Measurements from ENCODE around the gene CDH4. TPM values are rescaled to one million over a fixed set of nuclear protein-coding genes. Genes with fewer than 3 reads are reported as not detected.
A peak's percentile ranks its signal among the peaks of the same experiment; 100 is the strongest.

The CDH4 gene
- total RNA-seq, 1 donor from 2014 or later = 0.99 TPM

DNA sequence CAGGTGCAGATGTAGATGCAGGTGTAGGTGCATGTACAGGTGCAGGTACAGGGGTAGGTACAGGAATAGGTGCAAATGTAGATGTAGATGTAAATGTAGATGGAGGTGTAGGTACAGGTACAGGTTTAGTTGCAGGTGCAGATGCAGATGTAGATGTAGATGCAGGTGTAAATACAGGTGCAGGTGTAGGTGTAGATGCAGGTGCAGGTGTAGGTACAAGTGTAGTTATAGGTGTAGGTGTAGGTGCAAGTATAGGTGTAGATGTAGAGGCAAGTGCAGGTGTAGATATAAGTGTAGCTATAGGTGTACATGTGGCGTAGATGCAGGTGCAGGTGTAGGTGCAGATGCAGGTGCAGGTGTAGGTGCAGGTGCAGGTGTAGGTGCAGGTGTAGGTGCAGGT lies 34.2 kb upstream of the CDH4 start:
- Mint-ChIP-seq H3K27ac (ENCODE audit: unreplicated experiment) (no peak overlapping the region), H3K36me3 (ENCODE audit: low read depth) (no peaks in the 10 kb centered on the region), H3K9me3 (ENCODE audit: low read depth) (no peaks in the 10 kb centered on the region), H3K4me1 (ENCODE audit: low read depth) (peaks cover 18% of the 10 kb centered on the region), H3K4me3 (ENCODE audit: unreplicated experiment) (no peak overlapping the region), H3K27me3 (ENCODE audit: low read depth) (peaks cover 3% of the 10 kb centered on the region)
- no peak for DNase-seq (ENCODE audit: low spot score)
- TF ChIP-seq, protein P1, sequence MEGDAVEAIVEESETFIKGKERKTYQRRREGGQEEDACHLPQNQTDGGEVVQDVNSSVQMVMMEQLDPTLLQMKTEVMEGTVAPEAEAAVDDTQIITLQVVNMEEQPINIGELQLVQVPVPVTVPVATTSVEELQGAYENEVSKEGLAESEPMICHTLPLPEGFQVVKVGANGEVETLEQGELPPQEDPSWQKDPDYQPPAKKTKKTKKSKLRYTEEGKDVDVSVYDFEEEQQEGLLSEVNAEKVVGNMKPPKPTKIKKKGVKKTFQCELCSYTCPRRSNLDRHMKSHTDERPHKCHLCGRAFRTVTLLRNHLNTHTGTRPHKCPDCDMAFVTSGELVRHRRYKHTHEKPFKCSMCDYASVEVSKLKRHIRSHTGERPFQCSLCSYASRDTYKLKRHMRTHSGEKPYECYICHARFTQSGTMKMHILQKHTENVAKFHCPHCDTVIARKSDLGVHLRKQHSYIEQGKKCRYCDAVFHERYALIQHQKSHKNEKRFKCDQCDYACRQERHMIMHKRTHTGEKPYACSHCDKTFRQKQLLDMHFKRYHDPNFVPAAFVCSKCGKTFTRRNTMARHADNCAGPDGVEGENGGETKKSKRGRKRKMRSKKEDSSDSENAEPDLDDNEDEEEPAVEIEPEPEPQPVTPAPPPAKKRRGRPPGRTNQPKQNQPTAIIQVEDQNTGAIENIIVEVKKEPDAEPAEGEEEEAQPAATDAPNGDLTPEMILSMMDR (IDR thresholded peaks at IDR 0.05) = no peak

DNA sequence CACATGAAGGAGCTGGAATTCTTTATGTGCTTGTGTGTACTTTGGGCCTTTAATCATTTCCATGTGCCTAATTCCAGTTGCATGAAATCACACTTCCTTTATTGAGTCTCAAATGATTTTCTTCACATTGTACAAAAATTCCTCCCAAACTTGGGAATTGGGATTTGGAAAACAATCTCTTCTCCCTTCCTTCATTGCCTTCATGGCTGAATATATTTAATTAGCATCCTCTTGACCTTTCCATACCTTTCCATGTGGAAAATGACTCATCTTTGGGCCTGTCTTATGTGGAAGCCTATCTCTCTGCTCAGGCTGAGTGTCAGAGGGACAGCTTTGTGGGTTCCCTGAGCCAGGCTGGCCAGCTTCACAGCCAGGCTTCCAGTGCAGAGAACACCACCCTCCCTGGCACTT lies 33.0 kb upstream of the CDH4 start:
- peak overlapping the region; percentile 52 for H3K27ac Mint-ChIP-seq (ENCODE audit: unreplicated experiment)
- H3K4me1 Mint-ChIP-seq (ENCODE audit: low read depth) = peaks cover 18% of the 10 kb centered on the region
- no peaks in the 10 kb centered on the region for H3K9me3 Mint-ChIP-seq (ENCODE audit: low read depth)
- no peak overlapping the region for H3K4me3 Mint-ChIP-seq (ENCODE audit: unreplicated experiment)
- peaks cover 4% of the 10 kb centered on the region for H3K27me3 Mint-ChIP-seq (ENCODE audit: low read depth)
- DNase-seq (ENCODE audit: low spot score) = no peak
- H3K36me3 Mint-ChIP-seq (ENCODE audit: low read depth) = no peaks in the 10 kb centered on the region
- TF ChIP-seq, protein P1 (IDR thresholded peaks at IDR 0.05) = no peak

DNA sequence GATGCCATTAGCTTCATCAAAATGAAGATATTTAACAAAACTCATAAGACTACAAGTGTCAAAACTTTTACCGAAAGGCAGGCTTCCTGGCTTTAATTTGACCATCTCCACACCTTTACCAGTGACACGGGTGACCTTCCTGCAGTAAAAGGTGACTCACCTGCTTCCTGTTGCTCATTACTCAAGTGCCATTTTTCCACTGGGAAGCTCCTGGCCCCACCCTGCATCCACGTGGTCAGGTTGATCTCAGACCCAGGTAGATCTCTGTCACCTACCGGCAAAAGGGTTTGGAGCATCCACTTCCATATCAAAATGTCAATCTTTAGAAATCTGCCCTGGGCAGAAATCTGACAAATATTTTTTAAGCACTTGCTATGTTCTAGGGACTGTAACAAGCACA lies 31.9 kb upstream of the CDH4 start:
- no peak for DNase-seq (ENCODE audit: low spot score)
- peaks cover 18% of the 10 kb centered on the region for H3K4me1 Mint-ChIP-seq (ENCODE audit: low read depth)
- no peak overlapping the region for H3K4me3 Mint-ChIP-seq (ENCODE audit: unreplicated experiment)
- H3K27me3 Mint-ChIP-seq (ENCODE audit: low read depth) = peaks cover 5% of the 10 kb centered on the region
- TF ChIP-seq, protein P1 (IDR thresholded peaks at IDR 0.05) = no peak
- no peak overlapping the region for H3K27ac Mint-ChIP-seq (ENCODE audit: unreplicated experiment)
- H3K9me3 Mint-ChIP-seq (ENCODE audit: low read depth) = no peaks in the 10 kb centered on the region
- no peaks in the 10 kb centered on the region for H3K36me3 Mint-ChIP-seq (ENCODE audit: low read depth)

DNA sequence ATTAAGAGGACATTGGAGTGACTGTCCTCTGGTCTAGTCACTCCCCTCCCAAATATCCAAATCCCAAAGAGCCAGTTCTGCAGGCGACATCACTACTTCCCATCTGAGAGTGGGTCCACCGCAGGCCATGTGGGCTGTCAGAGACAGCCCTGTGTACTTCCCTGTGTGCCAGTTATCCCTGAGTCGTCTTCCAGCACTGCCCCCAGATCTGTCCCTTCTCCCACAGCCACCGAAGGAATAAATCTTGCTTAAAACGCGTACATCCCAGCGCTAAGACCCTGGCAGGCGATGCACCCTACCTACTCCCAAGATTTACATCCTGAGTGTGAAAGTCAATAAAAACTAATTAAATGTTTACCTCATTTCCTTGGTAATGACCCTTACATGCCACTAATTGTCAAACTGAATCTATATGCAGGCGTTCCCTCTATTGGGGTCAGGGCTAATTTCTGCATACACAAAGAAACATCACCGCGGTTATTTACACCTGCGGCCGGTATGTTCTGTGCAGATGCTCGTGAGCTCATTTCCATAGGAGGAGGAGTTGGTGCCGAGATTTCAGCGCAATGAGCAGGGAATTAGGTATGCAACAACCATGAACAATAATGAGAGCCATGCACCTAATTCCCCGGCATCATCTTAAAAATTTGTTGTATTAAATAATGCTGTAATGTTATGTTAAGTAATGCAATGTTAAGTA lies 31.3 kb upstream of the CDH4 start:
- Mint-ChIP-seq H3K27ac (ENCODE audit: unreplicated experiment) (no peak overlapping the region), H3K9me3 (ENCODE audit: low read depth) (no peaks in the 10 kb centered on the region), H3K4me1 (ENCODE audit: low read depth) (peaks cover 18% of the 10 kb centered on the region), H3K27me3 (ENCODE audit: low read depth) (peaks cover 5% of the 10 kb centered on the region), H3K4me3 (ENCODE audit: unreplicated experiment) (no peak overlapping the region), H3K36me3 (ENCODE audit: low read depth) (no peaks in the 10 kb centered on the region)
- DNase-seq (ENCODE audit: low spot score) = no peak
- TF ChIP-seq, protein P1 (IDR thresholded peaks at IDR 0.05) = no peak

DNA sequence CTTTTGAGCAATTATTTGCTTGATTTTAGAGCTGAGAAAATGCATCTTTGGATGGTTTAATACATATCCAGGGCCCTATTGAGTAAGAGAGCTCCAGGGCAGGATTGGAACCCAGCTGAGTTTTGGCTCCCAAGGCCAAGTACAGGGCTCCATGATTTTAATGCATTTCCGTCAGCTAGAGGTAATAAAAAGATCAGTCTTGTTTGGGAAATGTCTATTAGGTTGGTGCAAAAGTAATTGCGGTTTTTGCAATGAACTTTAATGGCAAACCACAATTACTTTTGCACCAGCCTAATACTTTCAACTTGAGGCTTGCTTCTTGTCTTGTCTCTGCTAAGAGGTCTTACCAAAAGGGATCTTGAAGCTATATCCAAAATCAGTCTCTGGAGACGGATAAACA lies 29.4 kb upstream of the CDH4 start:
- no peak for DNase-seq (ENCODE audit: low spot score)
- no peak overlapping the region for H3K27ac Mint-ChIP-seq (ENCODE audit: unreplicated experiment)
- H3K36me3 Mint-ChIP-seq (ENCODE audit: low read depth) = no peaks in the 10 kb centered on the region
- H3K9me3 Mint-ChIP-seq (ENCODE audit: low read depth) = no peaks in the 10 kb centered on the region
- H3K4me1 Mint-ChIP-seq (ENCODE audit: low read depth) = peaks cover 15% of the 10 kb centered on the region
- H3K4me3 Mint-ChIP-seq (ENCODE audit: unreplicated experiment) = no peak overlapping the region
- H3K27me3 Mint-ChIP-seq (ENCODE audit: low read depth) = peaks cover 4% of the 10 kb centered on the region
- TF ChIP-seq, protein P1 (IDR thresholded peaks at IDR 0.05) = no peak
